Fibroblast of skin of abdomen (primary cell): ENCODE data around the gene CABP4.
"Not testable (repeated sequence)": the region's sequence is repeated elsewhere in the genome, so short reads cannot be mapped to it uniquely, and the experiment has no call there.

ENCODE experiments used
- DNase-seq: peaks from one replicate; pipeline ENCODE4 v3.0.0-alpha.2; 2013

Gene CABP4

GRCh38 chr11:67419325-67420049, 35.7 kb upstream of the CABP4 start:
- DNase-seq, result no peak

- no peak for DNase-seq
Observed at GRCh38 chr11:67420147-67420645, 35.0 kb upstream of the CABP4 start.

- DNase-seq, result peak; percentile 90
Observed at GRCh38 chr11:67420646-67421429, 34.3 kb upstream of the CABP4 start.

GRCh38 chr11:67421430-67422031, 33.6 kb upstream of the CABP4 start:
- no peak for DNase-seq

- no peak for DNase-seq
Observed at GRCh38 chr11:67422891-67423290, 32.3 kb upstream of the CABP4 start.

- no peak for DNase-seq
Observed at GRCh38 chr11:67423466-67423865, 31.7 kb upstream of the CABP4 start.

- no peak for DNase-seq
Observed at GRCh38 chr11:67423891-67424613, 31.1 kb upstream of the CABP4 start.

GRCh38 chr11:67427364-67427859, 27.7 kb upstream of the CABP4 start:
- not testable (repeated sequence) for DNase-seq

GRCh38 chr11:67428052-67429001, 26.8 kb upstream of the CABP4 start, which contains the start of gene RPS6KB2:
Gene RPS6KB2, plus strand, starts transcription at chr11:67428494. Its CDS starts 52 bp downstream, at chr11:67428546.
- peak; percentile 97 for DNase-seq

- no peak for DNase-seq
Observed at GRCh38 chr11:67429038-67429668, 26.0 kb upstream of the CABP4 start.

GRCh38 chr11:67429722-67430121, 25.4 kb upstream of the CABP4 start:
- DNase-seq, result no peak

GRCh38 chr11:67431346-67432249, 23.6 kb upstream of the CABP4 start:
- DNase-seq, result no peak

- no peak for DNase-seq
Observed at GRCh38 chr11:67432655-67433349, 22.4 kb upstream of the CABP4 start.

GRCh38 chr11:67433536-67434394, 21.4 kb upstream of the CABP4 start:
- no peak for DNase-seq

- no peak for DNase-seq
Observed at GRCh38 chr11:67434395-67434881, 20.7 kb upstream of the CABP4 start.

GRCh38 chr11:67435031-67435726, 20.0 kb upstream of the CABP4 start:
- DNase-seq, result no peak
